Skeletal muscle satellite cell (primary cell): Measurements from ENCODE around the gene COBLL1.

Experiments used
- H3K27me3 ChIP-seq: 2 replicates; pipeline ENCODE4 v1.7.0; 2013; ENCODE audit warnings: low read length; ENCODE audit not compliant: control insufficient read depth, insufficient read depth
- H3K36me3 ChIP-seq: 2 replicates; pipeline ENCODE4 v1.7.0; 2013; ENCODE audit warnings: mild to moderate bottlenecking, control low read depth, low read length; ENCODE audit not compliant: insufficient read depth
- H3K4me1 ChIP-seq: 2 replicates; pipeline ENCODE4 v1.7.0; 2013; ENCODE audit warnings: low read length; ENCODE audit not compliant: control insufficient read depth, insufficient read depth
- H3K4me2 ChIP-seq: 2 replicates; pipeline ENCODE4 v1.7.0; 2013; ENCODE audit warnings: mild to moderate bottlenecking, low read length
- H3K4me3 ChIP-seq: 2 replicates; pipeline ENCODE4 v1.7.0; 2013; ENCODE audit warnings: low read length
- H3K9ac ChIP-seq: 2 replicates; pipeline ENCODE4 v1.7.0; 2013; ENCODE audit warnings: mild to moderate bottlenecking, low read depth, low read length, moderate library complexity
- H3K9me3 ChIP-seq: replicated peaks from 2 replicates; pipeline ENCODE4 v1.7.0; 2013; ENCODE audit warnings: mild to moderate bottlenecking, control low read depth, low read length

Gene COBLL1

GRCh38 chr2:164678631-164679149 lies 162.9 kb downstream of the COBLL1 start:
- H3K4me1 ChIP-seq: no peaks in the 10 kb centered on the region
- H3K4me3 ChIP-seq: no peak overlapping the region
- H3K9ac ChIP-seq: no peak overlapping the region
- no peak overlapping the region for H3K4me2 ChIP-seq
- H3K36me3 ChIP-seq: no peaks in the 10 kb centered on the region
- no peaks in the 10 kb centered on the region for H3K9me3 ChIP-seq
- no peaks in the 10 kb centered on the region for H3K27me3 ChIP-seq

- Histone ChIP-seq H3K9me3 (no peaks in the 10 kb centered on the region), H3K27me3 (no peaks in the 10 kb centered on the region), H3K4me2 (no peak overlapping the region), H3K4me1 (no peaks in the 10 kb centered on the region), H3K9ac (no peak overlapping the region), H3K4me3 (no peak overlapping the region), H3K36me3 (no peaks in the 10 kb centered on the region)
Measured at GRCh38 chr2:164677733-164678132, 163.9 kb downstream of the COBLL1 start.

GRCh38 chr2:164677271-164677670 lies 164.4 kb downstream of the COBLL1 start:
- Histone ChIP-seq H3K36me3 (no peaks in the 10 kb centered on the region), H3K4me1 (no peaks in the 10 kb centered on the region), H3K9ac (no peak overlapping the region), H3K9me3 (no peaks in the 10 kb centered on the region), H3K4me3 (no peak overlapping the region), H3K4me2 (no peak overlapping the region), H3K27me3 (no peaks in the 10 kb centered on the region)

GRCh38 chr2:164675687-164676086 lies 165.9 kb downstream of the COBLL1 start:
- Histone ChIP-seq H3K27me3 (no peaks in the 10 kb centered on the region), H3K4me2 (no peak overlapping the region)

GRCh38 chr2:164675027-164675426 lies 166.6 kb downstream of the COBLL1 start:
- Histone ChIP-seq H3K36me3 (no peaks in the 10 kb centered on the region), H3K4me3 (no peak overlapping the region), H3K9ac (no peak overlapping the region), H3K4me1 (no peaks in the 10 kb centered on the region), H3K27me3 (no peaks in the 10 kb centered on the region), H3K4me2 (no peak overlapping the region), H3K9me3 (no peaks in the 10 kb centered on the region)

More at GRCh38 chr2:164675687-164676086, 165.9 kb downstream of the COBLL1 start:
- Histone ChIP-seq H3K36me3 (no peaks in the 10 kb centered on the region), H3K9ac (no peak overlapping the region), H3K9me3 (no peaks in the 10 kb centered on the region), H3K4me1 (no peaks in the 10 kb centered on the region), H3K4me3 (no peak overlapping the region)

GRCh38 chr2:164671664-164672396 lies 169.8 kb downstream of the COBLL1 start:
- Histone ChIP-seq H3K9me3 (no peaks in the 10 kb centered on the region), H3K4me3 (no peak overlapping the region), H3K4me2 (no peak overlapping the region), H3K27me3 (no peaks in the 10 kb centered on the region), H3K9ac (no peak overlapping the region), H3K4me1 (no peaks in the 10 kb centered on the region), H3K36me3 (no peaks in the 10 kb centered on the region)

GRCh38 chr2:164669291-164669690 lies 172.3 kb downstream of the COBLL1 start:
- H3K4me2 ChIP-seq: no peak overlapping the region
- H3K36me3 ChIP-seq: no peaks in the 10 kb centered on the region

GRCh38 chr2:164667566-164667965 lies 174.1 kb downstream of the COBLL1 start:
- Histone ChIP-seq H3K9me3 (no peaks in the 10 kb centered on the region), H3K36me3 (no peaks in the 10 kb centered on the region), H3K4me1 (no peaks in the 10 kb centered on the region), H3K27me3 (no peaks in the 10 kb centered on the region), H3K4me3 (no peak overlapping the region), H3K4me2 (no peak overlapping the region), H3K9ac (no peak overlapping the region)

More at GRCh38 chr2:164669291-164669690, 172.3 kb downstream of the COBLL1 start:
- Histone ChIP-seq H3K4me1 (no peaks in the 10 kb centered on the region), H3K27me3 (no peaks in the 10 kb centered on the region), H3K9me3 (no peaks in the 10 kb centered on the region), H3K4me3 (no peak overlapping the region), H3K9ac (no peak overlapping the region)

- Histone ChIP-seq H3K9me3 (no peaks in the 10 kb centered on the region), H3K9ac (no peak overlapping the region)
Measured at GRCh38 chr2:164664070-164664469, 177.6 kb downstream of the COBLL1 start.

GRCh38 chr2:164662868-164663631 lies 178.6 kb downstream of the COBLL1 start:
- H3K9me3 ChIP-seq: no peaks in the 10 kb centered on the region
- no peaks in the 10 kb centered on the region for H3K36me3 ChIP-seq
- no peak overlapping the region for H3K4me2 ChIP-seq
- no peaks in the 10 kb centered on the region for H3K4me1 ChIP-seq
- no peak overlapping the region for H3K9ac ChIP-seq
- H3K4me3 ChIP-seq: no peak overlapping the region
- H3K27me3 ChIP-seq: no peaks in the 10 kb centered on the region

More at GRCh38 chr2:164664070-164664469, 177.6 kb downstream of the COBLL1 start:
- H3K4me1 ChIP-seq: no peaks in the 10 kb centered on the region
- H3K4me3 ChIP-seq: no peak overlapping the region
- H3K36me3 ChIP-seq: no peaks in the 10 kb centered on the region
- H3K4me2 ChIP-seq: no peak overlapping the region
- H3K27me3 ChIP-seq: no peaks in the 10 kb centered on the region

GRCh38 chr2:164662066-164662465 lies 179.6 kb downstream of the COBLL1 start:
- H3K27me3 ChIP-seq: no peaks in the 10 kb centered on the region
- no peaks in the 10 kb centered on the region for H3K9me3 ChIP-seq
- no peak overlapping the region for H3K9ac ChIP-seq
- no peaks in the 10 kb centered on the region for H3K36me3 ChIP-seq
- no peak overlapping the region for H3K4me3 ChIP-seq
- peaks cover 6% of the 10 kb centered on the region for H3K4me1 ChIP-seq
- no peak overlapping the region for H3K4me2 ChIP-seq
